IMR-90 (cell line): ENCODE measurements around the gene ATP2A3. TPM values are rescaled to one million over a fixed set of nuclear protein-coding genes. Genes with fewer than 3 reads are reported as not detected.
A peak's percentile ranks its signal among the peaks of the same experiment; 100 is the strongest.

Source experiments
- ATAC-seq: fragments of 200-7000 bp; cut with Tn5 transposase; 2 replicates; pipeline ENCODE4 v1.9.1; 2020; ENCODE audit warnings: low read depth, mild to moderate bottlenecking, moderate library complexity
- BruUV-seq: library from RNA; stranded (reverse); fragments of 400-500 nt; replicated peaks from 2 replicates; lab custom pipeline; 2021; lab: Mats Ljungman, UMichigan
- CTCF ChIA-PET: fragments of 300-600 bp; formaldehyde crosslinking; extraction: SDS; loops from one replicate; lab custom pipeline; 2021; ENCODE audit warnings: antibody characterized with exemption; lab: Yijun Ruan, JAX
- POLR2A ChIA-PET: fragments of 300-600 bp; sonication (Branson Sonifier 250); formaldehyde crosslinking; loops from one replicate; lab custom pipeline; 2022; ENCODE audit warnings: antibody characterized with exemption; ENCODE audit not compliant: unreplicated experiment; lab: Charles Lee
- DNase-seq: peaks from one replicate; pipeline ENCODE4 v3.0.0; 2013
- H2AFZ ChIP-seq: replicated peaks from 2 replicates; pipeline ENCODE3; 2013; ENCODE audit warnings: low read length, mild to moderate bottlenecking; ENCODE audit not compliant: poor library complexity
- H2AK5ac ChIP-seq: 2 replicates; pipeline ENCODE4 v1.6.1; 2013; ENCODE audit warnings: low read depth, low read length, inconsistent platforms
- H2AK9ac ChIP-seq: replicated peaks from 2 replicates; pipeline ENCODE3; 2013; ENCODE audit warnings: mild to moderate bottlenecking, low read depth, low read length, moderate library complexity; ENCODE audit not compliant: poor library complexity
- H2BK120ac ChIP-seq: 2 replicates; pipeline ENCODE4 v1.6.1; 2013; ENCODE audit warnings: low read depth, low read length, inconsistent platforms
- H2BK15ac ChIP-seq: 3 replicates; pipeline ENCODE4 v1.6.1; 2013; ENCODE audit warnings: low read depth, low read length, inconsistent platforms
- H2BK20ac ChIP-seq: 2 replicates; pipeline ENCODE4 v1.6.1; 2013; ENCODE audit warnings: low read depth, mild to moderate bottlenecking, inconsistent platforms, low read length, moderate library complexity
- H2BK5ac ChIP-seq: 2 replicates; pipeline ENCODE4 v1.6.1; 2013; ENCODE audit warnings: mild to moderate bottlenecking, low read depth, low read length, inconsistent platforms; ENCODE audit not compliant: poor library complexity, severe bottlenecking
- H3K14ac ChIP-seq: replicated peaks from 2 replicates; pipeline ENCODE4 v1.6.1; 2013; ENCODE audit warnings: low read depth, low read length, inconsistent platforms
- H3K18ac ChIP-seq: 2 replicates; pipeline ENCODE4 v1.6.1; 2013; ENCODE audit warnings: low read depth, low read length, control low read depth
- H3K23ac ChIP-seq: 2 replicates; pipeline ENCODE4 v1.6.1; 2013; ENCODE audit warnings: low read depth, low read length, inconsistent platforms
- H3K27ac ChIP-seq: 2 replicates; pipeline ENCODE4 v1.5.1; 2013; ENCODE audit warnings: mild to moderate bottlenecking, control low read depth, low read length; ENCODE audit not compliant: insufficient read depth
- H3K27me3 ChIP-seq: 2 replicates; pipeline ENCODE4 v1.6.1; 2013; ENCODE audit warnings: low read length; ENCODE audit not compliant: control insufficient read depth, insufficient read depth
- H3K36me3 ChIP-seq: 2 replicates; pipeline ENCODE4 v1.6.1; 2013; ENCODE audit warnings: low read length, mixed read lengths; ENCODE audit not compliant: control insufficient read depth, insufficient read depth
- H3K4ac ChIP-seq: 2 replicates; pipeline ENCODE4 v1.6.1; 2013; ENCODE audit warnings: low read depth, low read length, inconsistent platforms
- H3K4me1 ChIP-seq: 2 replicates; pipeline ENCODE4 v1.6.1; 2013; ENCODE audit warnings: low read length, mixed read lengths; ENCODE audit not compliant: control insufficient read depth, insufficient read depth
- H3K4me2 ChIP-seq: 2 replicates; pipeline ENCODE4 v1.6.1; 2013; ENCODE audit warnings: low read depth, mild to moderate bottlenecking, control low read depth, low read length, moderate library complexity
- H3K4me3 ChIP-seq: 2 replicates; pipeline ENCODE4 v1.5.1; 2013; ENCODE audit warnings: low read depth, mild to moderate bottlenecking, control low read depth, low read length, moderate library complexity; ENCODE audit not compliant: insufficient read depth
- H3K56ac ChIP-seq: 2 replicates; pipeline ENCODE4 v1.6.1; 2013; ENCODE audit warnings: low read length, inconsistent platforms; ENCODE audit not compliant: insufficient read depth; ENCODE audit errors: extremely low read depth
- H3K79me1 ChIP-seq, 2 experiments: 2 replicates each; pipeline ENCODE4 v1.6.1; 2013; ENCODE audit warnings: low read length in 2 of 2, inconsistent platforms in 1 of 2, low read depth in 1 of 2
- H3K9ac ChIP-seq: 2 replicates; pipeline ENCODE4 v1.6.1; 2013; ENCODE audit warnings: low read depth, low read length, control low read depth
- H3K9me1 ChIP-seq: 2 replicates; pipeline ENCODE4 v1.6.1; 2013; ENCODE audit warnings: low read length, inconsistent platforms; ENCODE audit not compliant: insufficient read depth
- H3K9me3 ChIP-seq: 2 replicates; pipeline ENCODE4 v1.6.1; 2013; ENCODE audit warnings: low read length; ENCODE audit not compliant: control insufficient read depth, insufficient read depth
- H4K20me1 ChIP-seq: 2 replicates; pipeline ENCODE4 v1.6.1; 2013; ENCODE audit warnings: low read length, inconsistent platforms; ENCODE audit not compliant: insufficient read depth
- H4K5ac ChIP-seq: 2 replicates; pipeline ENCODE4 v1.6.1; 2013; ENCODE audit warnings: mild to moderate bottlenecking, low read depth, low read length, control low read depth
- H4K8ac ChIP-seq, 2 experiments: 2 replicates each; pipeline ENCODE4 v1.6.1; 2013; ENCODE audit warnings: low read depth in 2 of 2, low read length in 2 of 2, control low read depth in 1 of 2, inconsistent platforms in 1 of 2
- H4K91ac ChIP-seq: 2 replicates; pipeline ENCODE4 v1.6.1; 2013; ENCODE audit warnings: low read depth, low read length, inconsistent platforms; ENCODE audit not compliant: insufficient read depth
- BHLHE40 ChIP-seq: fragments of 150-350 bp; IDR thresholded peaks from 2 replicates; pipeline ENCODE4 v1.6.1; 2016; ENCODE audit warnings: mild to moderate bottlenecking, low read depth, low read length
- CHD1 ChIP-seq: IDR thresholded peaks from 2 replicates; pipeline ENCODE4 v1.6.1; 2012; ENCODE audit warnings: low read depth, low read length, improper control_type of control experiment
- ELK1 ChIP-seq: fragments of 150-350 bp; IDR thresholded peaks from 2 replicates; pipeline ENCODE4 v1.6.1; 2016; ENCODE audit warnings: low read depth, mild to moderate bottlenecking, low read length, moderate library complexity, borderline replicate concordance
- FOS ChIP-seq: fragments of 150-350 bp; IDR thresholded peaks from 2 replicates; pipeline ENCODE4 v1.6.1; 2016; ENCODE audit warnings: low read depth, low read length
- MAZ ChIP-seq: IDR thresholded peaks from 2 replicates; pipeline ENCODE4 v1.6.1; 2012; ENCODE audit warnings: low read depth, mild to moderate bottlenecking, low read length, improper control_type of control experiment, moderate library complexity, borderline replicate concordance
- MXI1 ChIP-seq: IDR thresholded peaks from 2 replicates; pipeline ENCODE4 v1.6.1; 2012; ENCODE audit warnings: low read depth, mild to moderate bottlenecking, low read length, moderate library complexity, borderline replicate concordance
- NFE2L2 ChIP-seq: fragments of 150-350 bp; IDR thresholded peaks from 2 replicates; pipeline ENCODE4 v1.6.1; 2016; ENCODE audit warnings: low read depth, mild to moderate bottlenecking, low read length
- POLR2A ChIP-seq: IDR thresholded peaks from 2 replicates; pipeline ENCODE4 v1.6.1; 2012; ENCODE audit warnings: mild to moderate bottlenecking, low read depth, low read length
- RAD21 ChIP-seq: IDR thresholded peaks from 2 replicates; pipeline ENCODE4 v1.6.1; 2012; ENCODE audit warnings: low read length, improper control_type of control experiment
- RCOR1 ChIP-seq: IDR thresholded peaks from 2 replicates; pipeline ENCODE4 v1.6.1; 2012; ENCODE audit warnings: mild to moderate bottlenecking, low read length, improper control_type of control experiment; ENCODE audit not compliant: insufficient replicate concordance
- RFX5 ChIP-seq: IDR thresholded peaks from 2 replicates; pipeline ENCODE4 v1.8.0; 2012; ENCODE audit warnings: low read depth, mild to moderate bottlenecking, low read length, moderate library complexity
- USF2 ChIP-seq: fragments of 150-350 bp; IDR thresholded peaks from 2 replicates; pipeline ENCODE4 v1.6.1; 2017; ENCODE audit warnings: mild to moderate bottlenecking, antibody characterized with exemption, low read length, low read depth
- WGBS, 2 experiments: methylation state at CpG; one replicate each; pipeline versions ENCODE4 v1.1.5 to v1.1.7; 2013; ENCODE audit warnings: missing lambda C conversion rate in 2 of 2; ENCODE audit not compliant: insufficient read length in 1 of 2; ENCODE audit errors: extremely low coverage in 2 of 2; 5-methylcytosine and 5-hydroxymethylcytosine counted together
- dilution Hi-C: fragments of 300-500 bp; cut with HindIII; formaldehyde crosslinking; loops from one replicate; pipeline ENCODE4 v1.14.3; 2018; ENCODE audit warnings: low sequenced_read_pairs; ENCODE audit not compliant: unreplicated experiment
- in situ Hi-C: fragments of 300-500 bp; cut with MboI; formaldehyde crosslinking; loops from 3 replicates; pipeline ENCODE4 v1.14.3; 2019; ENCODE audit warnings: low sequenced_read_pairs, inconsistent platforms, mixed read lengths
- intact Hi-C: fragments of 100-400 bp; cut with micrococcal nuclease; formaldehyde crosslinking; loops from 2 replicates; pipeline ENCODE4 v1.10.0; 2022
- polyA plus RNA-seq, 3 experiments: library from polyadenylated mRNA; depleted of rRNA; stranded (reverse); fragments of >200 nt; gene quantifications; 2 replicates each; pipeline ENCODE4 v1.2.3, GENCODE V29; 2012; ENCODE audit warnings: low replicate concordance in 1 of 3
- total RNA-seq: library from RNA; depleted of rRNA; stranded (reverse); fragments of >200 nt; gene quantifications from 2 replicates; pipeline ENCODE4 v1.2.3, GENCODE V29; 2012

The ATP2A3 gene
- total and polyA plus RNA-seq, 2 of the 4 experiments (the other 2 are of a cell fraction): 0.18 to 0.63 TPM

- TF ChIP-seq USF2: no peak
Measured at GRCh38 chr17:3913531-3914311, 50.5 kb downstream of the ATP2A3 start (continued).

GRCh38 chr17:3912827-3913226, 51.4 kb downstream of the ATP2A3 start:
- CTCF ChIA-PET: interaction anchor here (0.6 to 2.2 kb wide), 4 partner anchors 23 to 353 kb away, joined by 5 to 12 read pairs (median 11); no protein-coding TSS in a partner anchor
- no peak for TF ChIP-seq FOS
- TF ChIP-seq POLR2A: no peak
- TF ChIP-seq RAD21: no peak
- no peak for TF ChIP-seq MAZ
- no peak for TF ChIP-seq USF2
- no peak for TF ChIP-seq CHD1
- no peak for TF ChIP-seq MXI1
- no peak for TF ChIP-seq BHLHE40
- TF ChIP-seq RFX5: no peak
- no peak for TF ChIP-seq NFE2L2
- no peak for TF ChIP-seq RCOR1
- TF ChIP-seq ELK1: no peak

More at GRCh38 chr17:3912827-3913226, 51.4 kb downstream of the ATP2A3 start:
- Histone ChIP-seq H3K4me1 (peaks cover 5% of the 10 kb centered on the region; the same call in 1 of the 2 replicates), H3K56ac (no peak overlapping the region), H2BK15ac (no peak overlapping the region), H3K14ac (no peak overlapping the region), H4K5ac (no peak overlapping the region), H2BK20ac (no peak overlapping the region), H2BK5ac (no peak overlapping the region), H3K4me2 (no peak overlapping the region), H3K27me3 (no peaks in the 10 kb centered on the region), H4K8ac (no peak overlapping the region), H4K91ac (no peak overlapping the region), H2BK120ac (no peak overlapping the region), H3K4me3 (no peak overlapping the region), H3K9me3 (no peaks in the 10 kb centered on the region), H3K79me1 (no peaks in the 10 kb centered on the region), H3K18ac (no peak overlapping the region), H2AK9ac (peak overlapping the region; percentile 23), H3K9ac (no peak overlapping the region), H3K4ac (no peak overlapping the region), H3K27ac (no peak overlapping the region), H2AFZ (no peak overlapping the region), H3K36me3 (no peaks in the 10 kb centered on the region), H3K9me1 (no peaks in the 10 kb centered on the region), H3K23ac (no peak overlapping the region), H4K20me1 (no peaks in the 10 kb centered on the region), H2AK5ac (no peak overlapping the region)
- dilution Hi-C loops (no loop called here), in situ Hi-C loops (loop anchor here (5.0 kb wide), 1 partner anchor 94 kb away; no protein-coding TSS in a partner anchor), intact Hi-C loops (loop anchor here (1.0 to 2.0 kb wide), 2 partner anchors 50 to 176 kb away; no protein-coding TSS in a partner anchor)
- no TSS peak for BruUV-seq
- POLR2A ChIA-PET: no interaction called here
- whole genome bisulfite sequencing, 2 experiments: no CpG with 5 or more reads among the region's 2 CpGs
- DNase-seq: no peak
- no peak for ATAC-seq
